NCI-H345 treated with DMSO at 0.1 percent for 48 hours (cell line): ENCODE results near the gene GRIK2.

ENCODE experiments used
- DNase-seq: peaks from one replicate; lab custom pipeline; 2025; ENCODE audit not compliant: unreplicated experiment; lab: John Stamatoyannopoulos, UW

GRIK2 gene

DNA sequence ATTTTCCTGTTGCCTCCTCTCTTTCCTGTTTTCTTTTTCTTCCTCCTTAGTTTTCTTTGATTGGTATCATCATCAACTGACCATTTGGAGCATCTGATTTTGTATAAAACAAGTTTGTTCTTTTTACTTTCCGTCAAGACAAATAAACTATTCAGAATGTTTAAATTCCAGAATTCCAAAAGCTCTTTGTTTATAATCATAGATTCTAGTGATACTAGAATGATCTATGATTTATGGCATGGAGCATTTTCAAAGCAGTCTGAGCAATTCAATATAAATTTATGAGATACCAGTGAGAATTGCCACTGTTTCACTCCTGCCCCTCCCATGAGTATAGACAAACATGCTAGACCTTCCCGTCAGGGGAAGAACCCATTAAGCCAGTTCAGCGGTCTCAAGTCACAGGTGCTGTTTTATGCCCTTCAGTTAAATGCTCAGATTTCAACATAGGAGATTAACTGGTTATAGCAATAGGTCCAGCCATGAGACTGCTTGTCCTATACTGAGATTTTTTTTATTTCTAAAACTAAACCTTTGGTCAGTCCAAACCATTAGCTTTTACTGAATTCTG lies 60.7 kb downstream of the GRIK2 start:
- DNase-seq: no peak

DNA sequence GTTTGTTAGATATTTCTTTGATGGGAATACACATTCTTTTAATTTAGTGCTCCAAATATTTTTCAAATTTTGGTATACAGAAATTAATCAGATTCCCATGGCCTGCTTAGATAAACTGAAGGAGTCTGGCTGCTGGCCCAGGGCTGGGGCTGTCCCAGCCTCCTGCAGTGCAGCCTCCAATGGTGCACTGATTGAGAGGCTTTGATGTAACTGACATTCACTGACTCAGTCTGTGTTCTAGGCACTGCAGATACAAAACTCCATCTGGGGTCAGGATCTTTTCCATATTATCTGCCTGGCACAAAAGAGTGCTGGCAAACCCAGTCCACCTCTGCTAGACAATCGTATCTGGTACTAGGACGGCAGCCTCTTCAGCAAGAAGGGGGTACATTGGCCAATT lies 64.8 kb downstream of the GRIK2 start:
- DNase-seq: no peak

DNA sequence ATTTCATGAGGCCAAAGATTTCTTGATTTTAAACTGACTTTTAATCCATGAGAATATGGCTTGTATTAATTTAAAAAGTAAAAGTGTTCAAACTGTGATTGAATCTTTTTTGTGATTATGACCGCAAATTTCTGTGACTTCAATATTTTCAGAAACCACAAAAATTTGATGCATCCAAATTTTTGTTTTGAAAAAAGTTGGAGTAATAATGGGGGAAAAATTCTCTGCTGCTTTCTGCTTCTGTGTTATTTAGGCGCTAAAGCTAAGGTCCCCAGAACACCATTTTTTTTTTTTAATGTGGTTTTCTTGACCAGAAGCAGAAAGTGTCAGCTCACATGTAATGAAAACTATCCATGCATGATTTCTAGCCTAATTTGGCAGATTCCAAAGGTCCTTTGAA lies 65.3 kb downstream of the GRIK2 start:
- no peak for DNase-seq

DNA sequence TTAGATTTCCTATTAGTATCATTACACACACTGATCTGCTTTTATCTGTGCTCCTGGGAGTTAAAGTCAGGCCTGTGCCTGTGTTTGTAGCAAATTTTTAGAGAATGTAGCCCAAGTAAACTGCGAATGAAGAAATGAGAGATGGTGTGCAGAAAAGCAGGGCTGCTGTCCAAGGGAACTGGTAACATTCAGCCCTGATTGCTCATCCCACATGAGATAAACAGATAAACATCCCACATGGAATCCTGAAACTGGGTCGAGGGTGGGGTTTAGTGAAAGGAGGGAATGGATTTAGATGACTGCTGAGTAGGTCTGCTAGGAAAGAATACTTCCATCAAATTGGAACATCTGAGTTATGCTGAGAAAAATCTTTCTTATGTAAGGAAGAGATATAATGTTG lies 69.1 kb downstream of the GRIK2 start:
- no peak for DNase-seq

DNA sequence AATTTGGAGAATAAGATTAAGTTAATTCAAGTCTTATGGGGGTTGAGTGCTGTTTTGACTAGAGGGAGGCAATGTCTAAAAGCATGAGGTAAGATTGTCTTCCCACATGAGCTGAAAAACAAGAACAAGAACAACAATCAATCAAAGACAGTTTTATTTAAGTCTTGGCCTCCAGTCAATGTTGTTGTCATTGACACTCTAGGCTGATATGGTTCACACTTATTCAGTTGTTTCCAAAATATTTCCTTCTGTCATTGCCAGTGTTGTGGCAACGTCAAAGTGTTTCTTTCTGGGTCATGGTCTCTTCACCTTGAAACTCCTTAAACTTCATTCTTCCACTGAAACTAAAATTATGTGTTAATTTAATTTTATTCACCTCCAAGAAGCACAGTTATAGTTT lies 72.4 kb downstream of the GRIK2 start:
- no peak for DNase-seq

DNA sequence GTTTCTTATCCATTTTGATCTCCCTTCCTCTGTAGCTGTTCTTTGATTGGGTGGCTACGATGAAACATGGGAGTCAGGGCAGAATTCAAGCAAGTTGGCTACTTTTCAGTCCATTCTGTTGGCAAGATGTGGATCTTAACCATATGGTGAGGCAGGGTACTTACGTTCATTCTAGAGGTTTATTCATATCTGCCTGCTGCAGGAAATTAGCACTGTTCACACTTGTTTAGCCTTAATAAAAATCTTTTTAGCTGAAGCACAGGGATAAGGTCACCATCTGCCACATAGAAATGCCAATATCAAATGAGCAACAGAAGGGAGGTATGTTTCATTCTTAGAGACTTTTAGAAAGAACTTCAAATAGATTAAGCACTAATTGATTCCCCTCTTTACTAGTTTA lies 83.9 kb downstream of the GRIK2 start:
- DNase-seq: no peak

DNA sequence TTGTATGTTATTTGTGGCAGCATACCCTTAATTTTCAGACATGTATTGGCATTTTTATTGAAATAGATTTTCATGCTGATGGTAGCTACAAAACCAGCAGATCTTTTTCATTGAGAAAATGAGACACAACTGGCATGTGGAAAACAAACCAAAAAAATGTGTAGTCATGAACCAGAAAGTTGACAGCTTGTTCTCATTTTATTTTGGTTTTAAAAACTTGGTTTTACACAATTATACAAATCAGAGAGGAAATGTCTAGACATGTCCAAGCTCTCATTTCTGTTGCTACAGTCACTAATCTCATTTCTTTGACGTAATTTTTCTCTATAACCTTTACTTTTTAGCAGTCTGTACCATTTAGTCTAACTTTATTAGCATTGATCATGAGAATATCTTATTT lies 85.4 kb downstream of the GRIK2 start:
- DNase-seq: no peak

DNA sequence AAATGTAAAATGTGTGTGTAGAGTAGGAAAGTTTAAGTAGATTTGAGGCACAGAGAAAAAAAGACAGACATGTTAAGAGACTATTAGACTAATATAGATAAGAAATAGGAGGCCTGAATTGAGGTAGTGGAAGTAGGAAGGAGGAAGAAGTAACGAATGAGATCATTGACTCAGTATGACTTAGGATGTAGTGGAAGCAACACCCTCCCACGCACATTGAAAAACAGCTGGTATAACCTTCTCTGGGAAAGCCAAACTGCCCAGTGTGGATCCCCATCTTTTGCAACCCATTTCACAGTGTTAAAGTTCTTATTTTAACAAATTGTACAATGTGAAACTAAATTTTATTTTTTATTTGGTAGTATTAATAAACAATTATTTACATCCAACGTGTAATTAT lies 89.1 kb downstream of the GRIK2 start:
- DNase-seq: no peak

DNA sequence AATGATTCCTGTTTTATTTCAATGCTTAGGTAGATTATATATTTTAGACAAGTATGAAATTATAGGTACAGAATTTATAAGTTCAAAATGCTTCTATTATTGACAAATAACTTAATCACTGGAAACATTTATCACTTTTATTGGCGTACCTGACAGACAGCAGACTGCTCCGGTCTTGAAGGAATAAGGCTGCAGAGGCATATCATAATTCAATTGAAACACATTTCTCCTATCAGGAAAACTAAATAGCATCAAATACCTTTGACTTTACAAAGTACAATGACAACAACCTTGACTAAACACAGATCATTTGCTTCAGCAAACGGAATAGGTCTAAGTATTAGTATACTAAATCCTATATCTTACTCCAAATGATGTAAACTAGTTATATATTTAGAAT lies 91.3 kb downstream of the GRIK2 start:
- DNase-seq: no peak

DNA sequence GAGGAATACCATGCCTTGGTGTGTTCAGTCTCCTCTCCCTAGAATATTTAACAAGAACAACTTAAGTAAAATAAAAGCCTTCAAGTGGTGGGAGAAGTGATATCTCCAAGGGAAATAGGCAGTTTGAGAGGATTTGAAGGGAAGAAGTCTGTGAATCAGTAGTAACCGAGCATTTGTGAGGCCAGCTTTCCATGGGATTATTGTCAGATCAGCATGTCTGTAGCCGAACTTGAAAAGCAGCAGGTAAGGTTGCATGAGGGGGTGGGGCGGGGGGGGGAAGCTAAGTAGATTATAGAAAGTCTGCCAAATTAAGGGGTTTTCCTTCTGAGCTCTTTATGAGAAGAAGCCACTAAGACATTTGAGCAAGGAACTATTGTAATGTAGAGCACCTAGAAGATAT lies 92.6 kb downstream of the GRIK2 start:
- DNase-seq: no peak

DNA sequence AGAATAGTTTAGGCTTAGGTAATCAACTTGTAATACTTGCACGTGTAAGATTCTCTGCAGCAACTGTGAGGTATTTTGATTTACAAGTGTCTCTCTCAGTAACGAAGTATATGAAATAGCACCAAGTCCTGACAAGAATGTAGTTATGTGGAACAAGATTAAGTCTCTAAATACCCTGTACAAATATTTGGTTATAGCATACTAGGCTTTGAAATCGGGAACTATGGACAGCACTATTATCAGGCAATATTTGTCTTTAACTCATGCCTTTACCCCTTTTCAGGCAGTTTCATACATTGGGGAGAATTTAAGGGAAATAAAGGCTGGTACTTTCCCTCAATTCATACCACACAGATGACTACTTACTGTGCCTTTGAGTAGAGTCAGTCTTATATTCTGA lies 93.2 kb downstream of the GRIK2 start:
- no peak for DNase-seq

GRCh38 chr6:101489456-101489855 lies 95.9 kb downstream of the GRIK2 start:
- DNase-seq: no peak

GRCh38 chr6:101490857-101491256 lies 97.3 kb downstream of the GRIK2 start:
- DNase-seq: no peak

- no peak for DNase-seq
These were observed 109.3 kb downstream of the GRIK2 start for GRCh38 chr6:101502818-101503217.

DNA sequence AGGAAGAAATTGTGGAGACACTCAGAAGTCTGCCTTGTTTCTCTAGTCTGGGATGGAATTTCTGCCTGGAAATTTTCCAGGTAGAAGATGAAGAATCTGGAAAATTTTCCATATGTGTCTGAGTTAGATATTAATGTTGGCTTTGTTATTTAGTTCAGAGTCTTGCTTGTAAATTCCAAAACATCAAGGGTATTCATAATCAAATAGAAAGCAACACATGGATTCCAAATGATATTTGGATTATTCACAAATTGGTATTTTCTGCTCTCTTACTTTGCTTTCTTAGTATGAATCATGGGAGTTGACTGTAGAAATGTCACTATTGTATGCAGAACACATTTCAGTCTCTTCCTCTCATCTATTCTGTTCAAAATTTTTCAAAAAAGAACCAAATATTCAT lies 116.0 kb downstream of the GRIK2 start:
- no peak for DNase-seq

GRCh38 chr6:101513181-101513580 lies 119.7 kb downstream of the GRIK2 start:
- no peak for DNase-seq

DNA sequence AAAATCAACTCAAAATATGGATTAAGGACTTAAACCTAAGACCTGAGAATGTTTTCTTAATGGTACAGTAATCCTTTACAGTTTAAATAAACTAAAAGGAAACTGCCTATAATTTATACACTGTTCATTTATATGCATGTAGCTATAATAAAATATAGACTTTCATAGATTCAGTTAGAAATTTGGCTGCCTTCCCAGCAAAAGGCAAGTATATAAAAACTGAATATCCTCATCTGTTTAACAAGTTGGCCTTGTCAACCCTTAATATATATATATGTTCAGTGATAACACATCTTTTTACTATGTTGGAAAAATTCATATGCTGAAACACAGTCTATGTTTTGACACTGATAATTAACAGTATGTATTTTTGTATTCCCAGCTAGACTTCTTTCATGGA lies 123.1 kb downstream of the GRIK2 start:
- DNase-seq: no peak

GRCh38 chr6:101517632-101518031 lies 124.1 kb downstream of the GRIK2 start:
- no peak for DNase-seq

- no peak for DNase-seq
These were observed 128.7 kb downstream of the GRIK2 start for GRCh38 chr6:101522254-101522653.

DNA sequence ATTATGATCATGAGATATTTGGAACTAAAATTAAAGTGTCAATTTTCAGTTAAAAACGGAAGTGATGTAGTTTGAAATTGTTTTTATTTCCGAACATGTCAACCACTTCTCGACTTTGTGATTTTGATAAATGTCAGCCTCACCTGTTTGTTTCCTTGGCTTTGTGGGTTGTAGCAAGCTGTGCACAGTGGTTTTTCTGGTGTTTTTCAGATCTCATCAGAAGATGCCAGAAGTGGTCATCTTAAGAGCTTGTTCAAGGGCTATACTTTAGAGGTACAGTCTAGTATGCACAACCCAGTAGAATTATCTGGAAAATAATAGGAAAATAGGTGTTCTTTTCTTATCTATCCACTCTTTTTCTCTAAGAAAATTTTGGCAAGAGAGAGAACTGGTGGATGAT lies 134.0 kb downstream of the GRIK2 start:
- DNase-seq: no peak

DNA sequence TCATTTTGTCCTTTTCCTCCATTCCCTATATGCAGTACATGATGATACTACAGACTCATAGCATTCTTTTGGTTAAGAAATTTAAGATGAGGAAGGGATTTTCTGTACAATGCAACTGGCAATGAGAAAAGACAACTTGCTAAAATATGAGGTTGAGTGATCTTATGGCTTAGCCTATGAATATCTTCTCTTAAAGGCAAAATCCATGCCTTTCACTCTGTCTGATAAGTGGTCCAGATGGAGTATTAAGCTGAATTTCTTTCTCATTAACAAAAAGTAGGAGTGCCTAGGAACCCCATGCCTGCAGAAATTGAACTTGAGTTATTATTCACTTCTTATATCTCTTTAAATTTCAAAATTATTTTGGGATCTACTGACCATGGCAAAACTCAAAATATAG lies 135.3 kb downstream of the GRIK2 start:
- no peak for DNase-seq

DNA sequence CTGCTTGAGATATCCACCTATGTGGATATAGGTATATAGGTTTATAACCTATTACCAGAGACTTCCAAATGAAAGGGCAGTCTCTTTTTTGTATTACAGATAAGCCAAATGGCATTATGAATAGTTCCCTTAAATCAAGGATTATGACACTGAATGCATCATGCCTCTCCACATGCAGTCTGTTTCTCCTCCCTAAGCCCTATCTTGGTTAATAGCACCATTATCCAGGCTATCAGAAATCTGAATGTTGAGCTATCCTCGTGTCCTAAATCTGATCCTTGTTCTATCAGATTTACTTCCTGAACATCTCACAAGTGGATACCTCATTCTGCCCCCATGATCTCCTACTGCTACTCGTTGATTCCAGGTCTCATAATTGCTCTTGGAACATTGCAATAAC lies 138.0 kb downstream of the GRIK2 start:
- DNase-seq: no peak

GRCh38 chr6:101534386-101534785 lies 140.9 kb downstream of the GRIK2 start:
- DNase-seq: no peak

DNA sequence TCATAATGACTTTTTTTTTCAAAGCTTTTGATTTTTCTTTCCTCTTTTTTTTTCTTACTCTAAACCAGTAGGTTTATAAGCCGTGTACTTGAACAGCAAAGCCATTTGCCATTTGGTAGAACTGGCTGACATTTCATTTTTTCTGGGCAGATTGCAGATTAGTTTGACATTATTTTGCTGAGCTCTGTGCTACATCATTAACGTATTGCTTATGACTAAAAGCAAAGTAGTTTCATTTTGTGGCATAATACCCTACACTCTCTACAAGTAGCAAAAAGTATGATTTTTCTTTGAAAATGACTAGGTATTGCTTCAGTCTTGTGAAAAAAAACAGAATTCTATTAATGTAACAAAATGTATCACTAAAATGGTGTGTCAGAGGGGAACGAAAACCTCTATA lies 141.3 kb downstream of the GRIK2 start:
- no peak for DNase-seq
